ENCODE data around the gene PABPN1. TPM values are rescaled to one million over a fixed set of nuclear protein-coding genes. Genes with fewer than 3 reads are reported as not detected.

The PABPN1 gene
- total and polyA plus RNA-seq, 2 of the 13 experiments (the other 11 are each of a cell fraction or from before 2014, with no cell fraction given): 233 to 524 TPM

DNA sequence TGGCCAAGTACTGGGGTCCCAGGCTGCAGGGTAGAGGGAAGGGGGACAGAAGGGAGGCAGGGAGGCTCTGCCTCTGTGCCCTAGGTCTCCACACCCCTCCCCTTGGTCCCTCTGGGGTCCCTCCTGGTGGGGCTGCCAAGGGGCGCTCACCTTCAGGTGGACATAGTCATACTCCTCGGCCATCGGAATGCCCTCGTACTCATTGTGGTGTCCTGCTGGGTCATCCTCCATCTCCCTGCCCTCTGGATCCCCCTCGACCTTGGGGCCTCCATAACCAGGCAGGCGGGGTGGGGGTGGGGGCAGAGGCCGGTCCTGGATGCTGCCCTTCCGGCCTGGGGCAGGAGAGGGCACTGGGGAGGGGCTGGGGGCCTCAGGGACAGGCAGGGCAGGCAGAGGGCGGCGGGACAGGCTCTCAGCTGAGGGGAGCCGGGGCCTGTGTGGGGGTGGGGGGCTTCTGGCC, 37.9 kb downstream of the PABPN1 start (continued):
- TF ChIP-seq TBX3 (IDR thresholded peaks at IDR 0.05; ENCODE audit: borderline replicate concordance): no peak
- TF ChIP-seq, protein P1, sequence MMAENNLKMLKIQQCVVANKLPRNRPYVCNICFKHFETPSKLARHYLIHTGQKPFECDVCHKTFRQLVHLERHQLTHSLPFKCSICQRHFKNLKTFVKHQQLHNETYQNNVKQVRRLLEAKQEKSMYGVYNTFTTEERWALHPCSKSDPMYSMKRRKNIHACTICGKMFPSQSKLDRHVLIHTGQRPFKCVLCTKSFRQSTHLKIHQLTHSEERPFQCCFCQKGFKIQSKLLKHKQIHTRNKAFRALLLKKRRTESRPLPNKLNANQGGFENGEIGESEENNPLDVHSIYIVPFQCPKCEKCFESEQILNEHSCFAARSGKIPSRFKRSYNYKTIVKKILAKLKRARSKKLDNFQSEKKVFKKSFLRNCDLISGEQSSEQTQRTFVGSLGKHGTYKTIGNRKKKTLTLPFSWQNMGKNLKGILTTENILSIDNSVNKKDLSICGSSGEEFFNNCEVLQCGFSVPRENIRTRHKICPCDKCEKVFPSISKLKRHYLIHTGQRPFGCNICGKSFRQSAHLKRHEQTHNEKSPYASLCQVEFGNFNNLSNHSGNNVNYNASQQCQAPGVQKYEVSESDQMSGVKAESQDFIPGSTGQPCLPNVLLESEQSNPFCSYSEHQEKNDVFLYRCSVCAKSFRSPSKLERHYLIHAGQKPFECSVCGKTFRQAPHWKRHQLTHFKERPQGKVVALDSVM (CRISPR knock-in tag; IDR thresholded peaks at IDR 0.05): peak; percentile 73; the same call in 1 of the 2 replicates
- TF ChIP-seq ZNF678 (CRISPR knock-in tag; IDR thresholded peaks at IDR 0.05): no peak
- TF ChIP-seq PITX1 (CRISPR knock-in tag; IDR thresholded peaks at IDR 0.05): no peak
- TF ChIP-seq, protein P2, sequence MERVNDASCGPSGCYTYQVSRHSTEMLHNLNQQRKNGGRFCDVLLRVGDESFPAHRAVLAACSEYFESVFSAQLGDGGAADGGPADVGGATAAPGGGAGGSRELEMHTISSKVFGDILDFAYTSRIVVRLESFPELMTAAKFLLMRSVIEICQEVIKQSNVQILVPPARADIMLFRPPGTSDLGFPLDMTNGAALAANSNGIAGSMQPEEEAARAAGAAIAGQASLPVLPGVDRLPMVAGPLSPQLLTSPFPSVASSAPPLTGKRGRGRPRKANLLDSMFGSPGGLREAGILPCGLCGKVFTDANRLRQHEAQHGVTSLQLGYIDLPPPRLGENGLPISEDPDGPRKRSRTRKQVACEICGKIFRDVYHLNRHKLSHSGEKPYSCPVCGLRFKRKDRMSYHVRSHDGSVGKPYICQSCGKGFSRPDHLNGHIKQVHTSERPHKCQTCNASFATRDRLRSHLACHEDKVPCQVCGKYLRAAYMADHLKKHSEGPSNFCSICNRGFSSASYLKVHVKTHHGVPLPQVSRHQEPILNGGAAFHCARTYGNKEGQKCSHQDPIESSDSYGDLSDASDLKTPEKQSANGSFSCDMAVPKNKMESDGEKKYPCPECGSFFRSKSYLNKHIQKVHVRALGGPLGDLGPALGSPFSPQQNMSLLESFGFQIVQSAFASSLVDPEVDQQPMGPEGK (CRISPR knock-in tag; IDR thresholded peaks at IDR 0.05): peak; percentile 85

DNA sequence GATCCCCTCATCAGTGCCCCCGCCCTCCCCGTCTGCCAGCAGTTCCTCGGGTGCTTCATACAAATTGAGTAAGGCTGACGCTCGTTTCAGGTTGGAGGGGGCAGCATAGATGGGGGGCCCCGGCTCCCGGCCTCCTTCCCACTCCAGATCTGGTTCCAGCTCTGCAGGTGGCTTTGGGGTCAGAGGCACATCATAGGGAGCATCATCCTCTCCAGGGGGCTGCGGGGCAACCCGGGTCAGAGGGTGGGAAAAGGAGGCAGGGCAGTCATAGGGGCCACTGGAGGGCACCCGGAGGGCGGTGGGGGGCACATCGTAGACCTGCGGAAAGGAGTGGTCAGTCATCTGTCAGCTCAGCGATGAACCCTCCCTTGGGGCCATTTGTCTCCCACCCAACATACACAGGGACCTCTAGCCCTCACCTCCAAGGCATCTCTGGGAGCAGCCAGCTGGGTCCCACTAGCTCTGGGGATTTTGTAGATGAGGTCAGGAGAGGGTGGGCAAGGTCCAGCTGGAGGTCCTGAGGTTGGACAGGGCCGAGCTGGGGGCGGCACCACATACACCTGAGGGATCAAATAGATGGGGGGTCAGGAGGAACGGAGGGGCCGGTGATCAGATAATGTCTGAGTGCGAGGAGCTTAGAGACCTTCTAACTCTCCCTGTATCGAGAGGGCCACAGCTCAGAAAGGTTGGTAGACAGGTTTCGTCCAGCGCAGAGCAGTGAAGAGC, 38.6 kb downstream of the PABPN1 start:
- ATAC-seq: peak; percentile 1; the same call in 1 of the 3 replicates
- Histone ChIP-seq H3K4me1 (ENCODE audit: insufficient read depth, low read length) (peaks cover 30% of the 10 kb centered on the region), H4K20me1 (ENCODE audit: insufficient read depth, low read length) (no peaks in the 10 kb centered on the region), H3K4me3 (replicated peaks in 1 of 3; ENCODE audit: insufficient read depth in 1 of 3, low read depth in 2 of 3, low read length in 3 of 3) (no peak overlapping the region), H3K36me3 (replicated peaks in 1 of 2; ENCODE audit: control insufficient read depth in 1 of 2, insufficient read depth in 2 of 2, low read length in 2 of 2) (no peaks in the 10 kb centered on the region), H3K9me3 (ENCODE audit: low read length) (no peaks in the 10 kb centered on the region), H3K79me2 (ENCODE audit: insufficient read depth, low read length) (no peaks in the 10 kb centered on the region), H3K27ac (ENCODE audit: extremely low read length, insufficient read depth, low read length) (no peak overlapping the region), H3K4me2 (ENCODE audit: low read depth, low read length) (no peak overlapping the region), H2AFZ (ENCODE audit: low read length) (no peak overlapping the region), H3K9ac (ENCODE audit: insufficient read depth, low read depth, low read length) (no peak overlapping the region), H3K27me3 (ENCODE audit: control insufficient read depth in 1 of 2, insufficient read depth in 2 of 2, low read length in 2 of 2) (peaks cover 46 to 93% of the 10 kb centered on the region in 2 experiments)
- DNase-seq (ENCODE audit: low spot score): no peak
- no TSS peak for BruUV-seq (replicated peaks)
- WGBS (ENCODE audit: low lambda C conversion rate): 40% methylated on average over 22 of the region's 22 CpGs
- ChIA-PET POLR2A (interaction anchor here (0.6 to 1.6 kb wide), 3 partner anchors 20 to 38 kb away, joined by 3 to 11 read pairs (median 3); partner anchors contain the start of gene PABPN1), CTCF (ENCODE audit: low intra/inter-chr PET ratio, low total read pairs) (interaction anchor here (1.7 to 1.8 kb wide), 2 partner anchors 32 to 94 kb away, joined by 5 to 7 read pairs; no protein-coding TSS in a partner anchor)
- FAIRE-seq: no peak
- intact Hi-C loops (cut with micrococcal nuclease; ENCODE audit: unreplicated experiment): loop anchor here (2.0 kb wide), 1 partner anchor 31 kb away; no protein-coding TSS in a partner anchor
- in situ Hi-C loops (cut with HindIII; ENCODE audit: extremely low pct_ligation_motif_present, low pct_unique_long_range_greater_than_20kb): no loop called here
- TF ChIP-seq, protein P3, sequence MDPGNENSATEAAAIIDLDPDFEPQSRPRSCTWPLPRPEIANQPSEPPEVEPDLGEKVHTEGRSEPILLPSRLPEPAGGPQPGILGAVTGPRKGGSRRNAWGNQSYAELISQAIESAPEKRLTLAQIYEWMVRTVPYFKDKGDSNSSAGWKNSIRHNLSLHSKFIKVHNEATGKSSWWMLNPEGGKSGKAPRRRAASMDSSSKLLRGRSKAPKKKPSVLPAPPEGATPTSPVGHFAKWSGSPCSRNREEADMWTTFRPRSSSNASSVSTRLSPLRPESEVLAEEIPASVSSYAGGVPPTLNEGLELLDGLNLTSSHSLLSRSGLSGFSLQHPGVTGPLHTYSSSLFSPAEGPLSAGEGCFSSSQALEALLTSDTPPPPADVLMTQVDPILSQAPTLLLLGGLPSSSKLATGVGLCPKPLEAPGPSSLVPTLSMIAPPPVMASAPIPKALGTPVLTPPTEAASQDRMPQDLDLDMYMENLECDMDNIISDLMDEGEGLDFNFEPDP (CRISPR knock-in tag; conservative IDR thresholded peaks at IDR 0.05): 0 out of 2 replicates have a peak, but pooled peaks have one; percentile 77
- TF ChIP-seq, protein P4, sequence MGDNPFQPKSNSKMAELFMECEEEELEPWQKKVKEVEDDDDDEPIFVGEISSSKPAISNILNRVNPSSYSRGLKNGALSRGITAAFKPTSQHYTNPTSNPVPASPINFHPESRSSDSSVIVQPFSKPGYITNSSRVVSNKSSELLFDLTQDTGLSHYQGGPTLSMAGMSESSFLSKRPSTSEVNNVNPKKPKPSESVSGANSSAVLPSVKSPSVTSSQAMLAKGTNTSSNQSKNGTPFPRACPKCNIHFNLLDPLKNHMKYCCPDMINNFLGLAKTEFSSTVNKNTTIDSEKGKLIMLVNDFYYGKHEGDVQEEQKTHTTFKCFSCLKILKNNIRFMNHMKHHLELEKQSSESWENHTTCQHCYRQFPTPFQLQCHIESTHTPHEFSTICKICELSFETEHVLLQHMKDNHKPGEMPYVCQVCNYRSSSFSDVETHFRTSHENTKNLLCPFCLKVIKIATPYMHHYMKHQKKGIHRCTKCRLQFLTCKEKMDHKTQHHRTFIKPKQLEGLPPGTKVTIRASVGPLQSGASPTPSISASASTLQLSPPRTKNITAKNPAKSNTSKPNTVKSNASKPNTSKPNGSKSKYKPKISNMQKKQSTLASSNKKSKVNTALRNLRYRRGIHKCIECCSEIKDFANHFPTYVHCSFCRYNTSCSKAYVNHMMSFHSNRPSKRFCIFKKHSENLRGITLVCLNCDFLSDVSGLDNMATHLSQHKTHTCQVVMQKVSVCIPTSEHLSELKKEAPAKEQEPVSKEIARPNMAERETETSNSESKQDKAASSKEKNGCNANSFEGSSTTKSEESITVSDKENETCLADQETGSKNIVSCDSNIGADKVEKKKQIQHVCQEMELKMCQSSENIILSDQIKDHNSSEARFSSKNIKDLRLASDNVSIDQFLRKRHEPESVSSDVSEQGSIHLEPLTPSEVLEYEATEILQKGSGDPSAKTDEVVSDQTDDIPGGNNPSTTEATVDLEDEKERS (CRISPR knock-in tag; IDR thresholded peaks at IDR 0.05): 0 out of 2 replicates have a peak, but pooled peaks have one; percentile 32
- TF ChIP-seq SUZ12 (IDR thresholded peaks at IDR 0.05; ENCODE audit: low read depth, low read length): no peak
- TF ChIP-seq, protein P5, sequence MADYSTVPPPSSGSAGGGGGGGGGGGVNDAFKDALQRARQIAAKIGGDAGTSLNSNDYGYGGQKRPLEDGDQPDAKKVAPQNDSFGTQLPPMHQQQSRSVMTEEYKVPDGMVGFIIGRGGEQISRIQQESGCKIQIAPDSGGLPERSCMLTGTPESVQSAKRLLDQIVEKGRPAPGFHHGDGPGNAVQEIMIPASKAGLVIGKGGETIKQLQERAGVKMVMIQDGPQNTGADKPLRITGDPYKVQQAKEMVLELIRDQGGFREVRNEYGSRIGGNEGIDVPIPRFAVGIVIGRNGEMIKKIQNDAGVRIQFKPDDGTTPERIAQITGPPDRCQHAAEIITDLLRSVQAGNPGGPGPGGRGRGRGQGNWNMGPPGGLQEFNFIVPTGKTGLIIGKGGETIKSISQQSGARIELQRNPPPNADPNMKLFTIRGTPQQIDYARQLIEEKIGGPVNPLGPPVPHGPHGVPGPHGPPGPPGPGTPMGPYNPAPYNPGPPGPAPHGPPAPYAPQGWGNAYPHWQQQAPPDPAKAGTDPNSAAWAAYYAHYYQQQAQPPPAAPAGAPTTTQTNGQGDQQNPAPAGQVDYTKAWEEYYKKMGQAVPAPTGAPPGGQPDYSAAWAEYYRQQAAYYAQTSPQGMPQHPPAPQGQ (CRISPR knock-in tag; IDR thresholded peaks at IDR 0.05; ENCODE audit: borderline replicate concordance): no peak
